Left forelimb (tissue), 1 donor: ENCODE measurements around the gene VCAN.

ENCODE experiments used
- DNase-seq: peaks from one replicate; pipeline ENCODE4 v3.0.0-alpha.2; 2018; ENCODE audit warnings: low spot score

Gene VCAN

GRCh38 chr5:83494666-83495065 lies 23.1 kb downstream of the VCAN start:
- DNase-seq: no peak

- DNase-seq: no peak
Observed at GRCh38 chr5:83496626-83497025, 25.1 kb downstream of the VCAN start.

GRCh38 chr5:83498585-83498984 lies 27.0 kb downstream of the VCAN start:
- no peak for DNase-seq

- no peak for DNase-seq
Observed at GRCh38 chr5:83503662-83504061, 32.1 kb downstream of the VCAN start.

GRCh38 chr5:83507431-83507830 lies 35.9 kb downstream of the VCAN start:
- DNase-seq: no peak

GRCh38 chr5:83509540-83509939 lies 38.0 kb downstream of the VCAN start:
- DNase-seq: no peak

- no peak for DNase-seq
Observed at GRCh38 chr5:83510260-83510659, 38.7 kb downstream of the VCAN start.

- DNase-seq: no peak
Observed at GRCh38 chr5:83512061-83512745, 40.7 kb downstream of the VCAN start.

- DNase-seq: no peak
Observed at GRCh38 chr5:83513081-83513480, 41.5 kb downstream of the VCAN start.

GRCh38 chr5:83513491-83513890 lies 41.9 kb downstream of the VCAN start:
- no peak for DNase-seq

- no peak for DNase-seq
Observed at GRCh38 chr5:83516377-83516776, 44.8 kb downstream of the VCAN start.

- DNase-seq: no peak
Observed at GRCh38 chr5:83517072-83517687, 45.6 kb downstream of the VCAN start.

- DNase-seq: no peak
Observed at GRCh38 chr5:83517688-83518085, 46.1 kb downstream of the VCAN start.

- DNase-seq: no peak
Observed at GRCh38 chr5:83518319-83519061, 46.9 kb downstream of the VCAN start.

GRCh38 chr5:83522446-83522845 lies 50.9 kb downstream of the VCAN start:
- DNase-seq: no peak

- DNase-seq: no peak
Observed at GRCh38 chr5:83523929-83524328, 52.4 kb downstream of the VCAN start.

GRCh38 chr5:83524345-83524744 lies 52.8 kb downstream of the VCAN start:
- no peak for DNase-seq

GRCh38 chr5:83524991-83525390 lies 53.4 kb downstream of the VCAN start:
- no peak for DNase-seq

GRCh38 chr5:83526289-83526688 lies 54.7 kb downstream of the VCAN start:
- no peak for DNase-seq

- DNase-seq: no peak
Observed at GRCh38 chr5:83527221-83527620, 55.7 kb downstream of the VCAN start.

GRCh38 chr5:83527722-83528438 lies 56.3 kb downstream of the VCAN start:
- no peak for DNase-seq

GRCh38 chr5:83528439-83528769 lies 56.9 kb downstream of the VCAN start:
- DNase-seq: no peak

GRCh38 chr5:83530193-83530592 lies 58.6 kb downstream of the VCAN start:
- DNase-seq: no peak
